ENCODE data around the gene CNTRL. TPM values are rescaled to one million over a fixed set of nuclear protein-coding genes. Genes with fewer than 3 reads are reported as not detected.

CNTRL gene
- total RNA-seq, 1 donor from 2014 or later = 23.3 TPM

DNA sequence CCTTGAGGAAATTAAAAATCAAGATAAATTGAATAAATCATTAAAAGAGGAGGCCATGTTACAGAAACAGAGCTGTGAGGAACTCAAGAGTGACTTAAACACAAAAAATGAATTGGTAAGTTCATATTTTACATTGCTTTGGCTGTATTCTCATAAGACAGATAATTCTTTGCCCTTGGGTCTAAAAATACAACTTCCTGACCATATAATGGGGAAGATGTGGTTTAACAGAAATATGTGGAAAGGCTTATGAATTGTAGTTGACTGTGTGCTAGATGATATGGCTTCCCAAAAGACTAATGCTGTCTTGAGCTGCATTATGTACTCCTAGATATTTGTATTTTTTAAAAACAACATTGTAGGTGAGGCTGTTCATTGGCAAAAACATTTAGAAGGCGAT, 33.1 kb downstream of the CNTRL start:
- peaks cover 6% of the 10 kb centered on the region for H3K4me1 Mint-ChIP-seq
- DNase-seq (ENCODE audit: low spot score in 2 of 2, unreplicated experiment in 2 of 2) = no peak
- no peak overlapping the region for H3K27ac Mint-ChIP-seq
- TF ChIP-seq CTCF (IDR thresholded peaks at IDR 0.05; ENCODE audit: unreplicated experiment) = no peak
- H3K9me3 Mint-ChIP-seq = no peaks in the 10 kb centered on the region
- no peaks in the 10 kb centered on the region for H3K36me3 Mint-ChIP-seq
- no peak overlapping the region for H3K4me3 Mint-ChIP-seq
- no peaks in the 10 kb centered on the region for H3K27me3 Mint-ChIP-seq (ENCODE audit: low read depth)

DNA sequence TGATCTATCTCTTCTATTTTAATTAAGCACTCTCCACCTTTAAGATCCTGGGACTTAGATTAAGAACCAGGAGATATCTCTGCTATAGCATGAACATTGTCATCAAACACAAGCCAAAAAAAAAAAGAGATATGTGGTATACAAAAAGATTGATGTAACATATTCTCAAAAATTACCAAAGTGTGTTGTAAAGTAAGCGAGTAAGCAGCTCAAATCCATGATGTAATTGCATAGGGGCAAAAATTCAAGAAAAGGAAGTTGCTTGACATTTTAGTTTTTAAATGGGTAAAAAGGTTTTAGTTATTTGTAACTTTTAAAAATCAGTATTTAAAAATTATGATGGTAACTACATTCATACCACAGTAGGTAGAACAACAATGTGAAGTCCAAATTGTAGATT, 40.7 kb downstream of the CNTRL start:
- TF ChIP-seq CTCF (IDR thresholded peaks at IDR 0.05; ENCODE audit: unreplicated experiment) = no peak
- Mint-ChIP-seq H3K9me3 (no peaks in the 10 kb centered on the region), H3K27me3 (ENCODE audit: low read depth) (no peaks in the 10 kb centered on the region), H3K4me3 (no peak overlapping the region), H3K27ac (no peak overlapping the region), H3K4me1 (no peaks in the 10 kb centered on the region), H3K36me3 (no peaks in the 10 kb centered on the region)
- no peak for DNase-seq (ENCODE audit: low spot score in 2 of 2, unreplicated experiment in 2 of 2)

DNA sequence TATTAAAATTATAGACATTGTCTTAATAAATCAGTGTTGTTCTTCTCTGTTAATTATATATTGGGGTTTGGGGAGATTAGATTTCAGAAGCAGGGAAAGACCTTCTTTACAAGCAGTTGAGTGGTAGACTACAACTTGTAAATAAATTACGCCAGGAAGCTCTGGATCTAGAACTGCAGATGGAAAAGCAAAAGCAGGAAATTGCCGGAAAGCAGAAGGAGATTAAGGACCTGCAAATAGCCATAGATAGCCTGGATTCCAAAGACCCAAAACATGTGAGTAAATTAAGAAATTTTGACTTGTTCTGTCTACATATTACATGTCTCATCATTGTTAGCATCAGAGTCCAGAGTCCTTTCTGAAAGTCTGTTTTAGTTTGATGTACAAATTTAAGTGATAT, 43.5 kb downstream of the CNTRL start:
- peaks cover 19% of the 10 kb centered on the region for H3K4me1 Mint-ChIP-seq
- DNase-seq (ENCODE audit: low spot score in 2 of 2, unreplicated experiment in 2 of 2) = no peak
- H3K9me3 Mint-ChIP-seq = no peaks in the 10 kb centered on the region
- no peak overlapping the region for H3K4me3 Mint-ChIP-seq
- H3K36me3 Mint-ChIP-seq = no peaks in the 10 kb centered on the region
- no peak overlapping the region for H3K27ac Mint-ChIP-seq
- H3K27me3 Mint-ChIP-seq (ENCODE audit: low read depth) = no peaks in the 10 kb centered on the region
- TF ChIP-seq CTCF (IDR thresholded peaks at IDR 0.05; ENCODE audit: unreplicated experiment) = no peak

DNA sequence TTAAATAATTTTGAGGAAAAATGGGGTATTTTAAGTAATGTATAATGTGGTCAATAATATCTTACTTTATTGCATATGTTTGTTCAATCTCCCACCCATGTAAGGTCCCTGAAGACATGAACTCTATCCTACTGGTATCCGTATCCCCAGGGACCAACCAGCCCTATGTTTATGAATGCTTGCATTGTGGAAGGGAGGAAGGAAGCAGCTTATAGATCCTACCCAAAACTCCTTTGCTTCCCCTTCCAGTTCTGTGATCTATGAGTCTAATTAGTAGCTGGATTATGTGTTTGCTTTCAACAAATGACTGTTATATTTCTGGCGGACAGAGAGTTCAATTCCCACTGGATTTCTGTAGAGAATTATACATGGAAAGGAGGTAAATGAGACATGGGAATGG, 45.6 kb downstream of the CNTRL start:
- no peak for TF ChIP-seq CTCF (IDR thresholded peaks at IDR 0.05; ENCODE audit: unreplicated experiment)
- Mint-ChIP-seq H3K4me3 (no peak overlapping the region), H3K4me1 (peaks cover 20% of the 10 kb centered on the region), H3K27me3 (ENCODE audit: low read depth) (no peaks in the 10 kb centered on the region), H3K27ac (peak overlapping the region; percentile 30), H3K36me3 (no peaks in the 10 kb centered on the region), H3K9me3 (no peaks in the 10 kb centered on the region)
- no peak for DNase-seq (ENCODE audit: low spot score in 2 of 2, unreplicated experiment in 2 of 2)

- H3K36me3 Mint-ChIP-seq = no peaks in the 10 kb centered on the region
- H3K27ac Mint-ChIP-seq = peak overlapping the region; percentile 94
- H3K9me3 Mint-ChIP-seq = no peaks in the 10 kb centered on the region
- H3K4me3 Mint-ChIP-seq = peak overlapping the region; percentile 84
- peaks cover 20% of the 10 kb centered on the region for H3K4me1 Mint-ChIP-seq
- H3K27me3 Mint-ChIP-seq (ENCODE audit: low read depth) = no peaks in the 10 kb centered on the region
- DNase-seq (ENCODE audit: low spot score in 2 of 2, unreplicated experiment in 2 of 2) = peak; percentile 84 to 95
- no peak for TF ChIP-seq CTCF (IDR thresholded peaks at IDR 0.05; ENCODE audit: unreplicated experiment)
Observed at GRCh38 chr9:121121582-121122087, 46.9 kb downstream of the CNTRL start.
